ENCODE data around the gene SDSL.

The SDSL gene

GRCh38 chr12:113480336-113480971 lies 58.3 kb downstream of the SDSL start:
- no peak overlapping the region for H3K4me3 ChIP-seq (ENCODE audit: low read depth in 1 of 2, low read length in 2 of 2)
- no peak overlapping the region for H3K27ac ChIP-seq (ENCODE audit: low read depth, low read length)
- no peaks in the 10 kb centered on the region for H3K4me1 ChIP-seq (ENCODE audit: insufficient read depth, low read length)
- no peaks in the 10 kb centered on the region for H3K36me3 ChIP-seq (ENCODE audit: insufficient read depth, low read length)
- H3K9me3 ChIP-seq (ENCODE audit: low read length): no peaks in the 10 kb centered on the region
- H3K9ac ChIP-seq (ENCODE audit: low read length): no peak overlapping the region
- H3K27me3 ChIP-seq (ENCODE audit: control insufficient read depth in 1 of 2, insufficient read depth in 2 of 2, low read length in 2 of 2): peaks cover 27 to 42% of the 10 kb centered on the region in 2 donors

- Histone ChIP-seq H3K4me1 (ENCODE audit: insufficient read depth, low read length) (no peaks in the 10 kb centered on the region), H3K27ac (ENCODE audit: low read depth, low read length) (no peak overlapping the region), H3K27me3 (ENCODE audit: control insufficient read depth in 1 of 2, insufficient read depth in 2 of 2, low read length in 2 of 2) (peaks cover 24 to 31% of the 10 kb centered on the region in 2 donors)
These were observed 60.2 kb downstream of the SDSL start for GRCh38 chr12:113482334-113482733.

GRCh38 chr12:113485330-113485729 lies 63.1 kb downstream of the SDSL start:
- no peaks in the 10 kb centered on the region for H3K4me1 ChIP-seq (ENCODE audit: insufficient read depth, low read length)
- no peak overlapping the region for H3K4me3 ChIP-seq (ENCODE audit: low read depth in 1 of 2, low read length in 2 of 2)
- H3K9me3 ChIP-seq (ENCODE audit: low read length): no peaks in the 10 kb centered on the region
- H3K27ac ChIP-seq (ENCODE audit: low read depth, low read length): no peak overlapping the region
- H3K9ac ChIP-seq (ENCODE audit: low read length): no peak overlapping the region
- H3K27me3 ChIP-seq (ENCODE audit: control insufficient read depth in 1 of 2, insufficient read depth in 2 of 2, low read length in 2 of 2): peaks cover 5 to 11% of the 10 kb centered on the region in 2 donors
- H3K36me3 ChIP-seq (ENCODE audit: insufficient read depth, low read length): no peaks in the 10 kb centered on the region

More at GRCh38 chr12:113482334-113482733, 60.2 kb downstream of the SDSL start:
- H3K9me3 ChIP-seq (ENCODE audit: low read length): no peaks in the 10 kb centered on the region
- no peak overlapping the region for H3K4me3 ChIP-seq (ENCODE audit: low read depth in 1 of 2, low read length in 2 of 2)
- no peak overlapping the region for H3K9ac ChIP-seq (ENCODE audit: low read length)
- no peaks in the 10 kb centered on the region for H3K36me3 ChIP-seq (ENCODE audit: insufficient read depth, low read length)

GRCh38 chr12:113486722-113487121 lies 64.5 kb downstream of the SDSL start:
- Histone ChIP-seq H3K27me3 (ENCODE audit: control insufficient read depth in 1 of 2, insufficient read depth in 2 of 2, low read length in 2 of 2) (peaks cover 0 to 11% of the 10 kb centered on the region in 2 donors), H3K9ac (ENCODE audit: low read length) (no peak overlapping the region), H3K4me3 (ENCODE audit: low read depth in 1 of 2, low read length in 2 of 2) (no peak overlapping the region), H3K27ac (ENCODE audit: low read depth, low read length) (no peak overlapping the region), H3K4me1 (ENCODE audit: insufficient read depth, low read length) (no peaks in the 10 kb centered on the region), H3K36me3 (ENCODE audit: insufficient read depth, low read length) (no peaks in the 10 kb centered on the region), H3K9me3 (ENCODE audit: low read length) (no peaks in the 10 kb centered on the region)
